B cell (primary cell): ENCODE data around the gene FLRT1. TPM values are rescaled to one million over a fixed set of nuclear protein-coding genes. Genes with fewer than 3 reads are reported as not detected.

Experiments
- ATAC-seq: fragments of 200-7000 bp; cut with Tn5 transposase; one replicate; pipeline ENCODE4 v1.10.0; 2021; ENCODE audit warnings: low read depth, mild to moderate bottlenecking, moderate number of reproducible peaks, moderate library complexity
- CTCF ChIA-PET: fragments of 350-600 bp; sonication (Branson Sonifier 250); formaldehyde crosslinking; loops from one replicate; lab custom pipeline; 2021; ENCODE audit warnings: antibody characterized with exemption, inconsistent platforms; lab: Charles Lee
- POLR2A ChIA-PET: fragments of 350-600 bp; sonication (Branson Sonifier 250); formaldehyde crosslinking; loops from one replicate; lab custom pipeline; 2021; ENCODE audit warnings: antibody characterized with exemption; lab: Charles Lee
- DNase-seq: peaks from one replicate; pipeline ENCODE4 v3.0.0; 2013
- H2AFZ ChIP-seq: 2 replicates; pipeline ENCODE4 v1.6.1; 2012; ENCODE audit warnings: mild to moderate bottlenecking, low read depth, low read length; ENCODE audit not compliant: insufficient read depth, poor library complexity, severe bottlenecking
- H3K27ac ChIP-seq, 2 donors: 1 replicate in 1 of 2; 2 replicates in 1 of 2; pipeline ENCODE4 v1.5.1; 2012 to 2013; ENCODE audit warnings: low read length in 2 of 2, mild to moderate bottlenecking in 2 of 2, moderate library complexity in 1 of 2
- H3K27me3 ChIP-seq, 4 experiments: fragments of 200-600 bp in 1 of 4; sonication (generic) in 1 of 4; replicated peaks in 1 of 4; 1 replicate in 2 of 4; 2 replicates in 2 of 4; pipeline versions ENCODE4 v1.6.1 to v1.7.0; 2013 to 2016; ENCODE audit warnings: low read length in 3 of 4, mild to moderate bottlenecking in 2 of 4, mixed read lengths in 1 of 4, moderate library complexity in 1 of 4; ENCODE audit not compliant: insufficient read depth in 4 of 4, control insufficient read depth in 3 of 4; ENCODE audit errors: control extremely low read depth in 1 of 4
- H3K36me3 ChIP-seq, 2 experiments: replicated peaks in 1 of 2; 1 replicate in 1 of 2; 2 replicates in 1 of 2; pipeline versions ENCODE4 v1.6.1 to v1.7.1; 2013; ENCODE audit warnings: low read length in 1 of 2; ENCODE audit not compliant: insufficient read depth in 2 of 2, control insufficient read depth in 1 of 2; ENCODE audit errors: control extremely low read depth in 1 of 2, extremely low read depth in 1 of 2
- H3K4me1 ChIP-seq, 2 donors: fragments of 200-600 bp in 1 of 2; sonication (generic) in 1 of 2; 1 replicate in 1 of 2; 2 replicates in 1 of 2; pipeline versions ENCODE4 v1.5.1 to v1.6.1; 2013 to 2017; ENCODE audit warnings: low read length in 2 of 2; ENCODE audit not compliant: control insufficient read depth in 2 of 2, insufficient read depth in 2 of 2
- H3K4me2 ChIP-seq: replicated peaks from 2 replicates; pipeline ENCODE3; 2012; ENCODE audit warnings: mild to moderate bottlenecking, low read depth, low read length; ENCODE audit not compliant: poor library complexity, severe bottlenecking
- H3K4me3 ChIP-seq, 5 experiments: fragments of 200-600 bp in 1 of 5; sonication (generic) in 1 of 5; 1 replicate in 3 of 5; 2 replicates in 2 of 5; pipeline versions ENCODE4 v1.5.1 to v1.7.0; 2011 to 2016; ENCODE audit warnings: low read length in 4 of 5, mild to moderate bottlenecking in 4 of 5, low read depth in 2 of 5, control low read depth in 1 of 5, moderate library complexity in 1 of 5; ENCODE audit not compliant: insufficient read depth in 1 of 5; ENCODE audit errors: control extremely low read depth in 1 of 5, extremely low read depth in 1 of 5
- H3K79me2 ChIP-seq: fragments of 200-600 bp; sonication (generic); one replicate; pipeline ENCODE4 v1.6.0; 2016; ENCODE audit warnings: low read length; ENCODE audit not compliant: control insufficient read depth, insufficient read depth
- H3K9ac ChIP-seq: fragments of 200-600 bp; sonication (generic); 2 replicates; pipeline ENCODE4 v1.6.1; 2017; ENCODE audit warnings: mild to moderate bottlenecking, low read length, moderate library complexity
- H3K9me3 ChIP-seq, 3 donors: one replicate each; pipeline versions ENCODE4 v1.6.1 to v1.7.1; 2013; ENCODE audit warnings: low read length in 2 of 3; ENCODE audit not compliant: control insufficient read depth in 2 of 3, insufficient read depth in 1 of 3; ENCODE audit errors: control extremely low read depth in 1 of 3
- H4K20me1 ChIP-seq: 2 replicates; pipeline ENCODE4 v1.6.0; 2012; ENCODE audit warnings: mild to moderate bottlenecking, low read length; ENCODE audit not compliant: insufficient read depth, control insufficient read depth, poor library complexity, severe bottlenecking
- H3K27ac Mint-ChIP-seq: one replicate; pipeline ENCODE4 v1.8.0; 2021; ENCODE audit warnings: mixed read lengths
- H3K27me3 Mint-ChIP-seq: one replicate; pipeline ENCODE4 v1.8.0; 2021; ENCODE audit warnings: mixed read lengths
- H3K4me1 Mint-ChIP-seq: one replicate; pipeline ENCODE4 v1.8.0; 2021; ENCODE audit warnings: mixed read lengths
- H3K4me3 Mint-ChIP-seq: one replicate; pipeline ENCODE4 v1.8.0; 2021; ENCODE audit warnings: mixed read lengths
- H3K9me3 Mint-ChIP-seq: one replicate; pipeline ENCODE4 v1.8.0; 2022; ENCODE audit warnings: mixed read lengths; ENCODE audit not compliant: insufficient read depth
- CTCF ChIP-seq: fragments of 200-600 bp; IDR thresholded peaks from one replicate; pipeline ENCODE4 v1.8.0; 2022; ENCODE audit warnings: antibody characterized with exemption, mild to moderate bottlenecking
- EZH2 ChIP-seq: IDR thresholded peaks from 2 replicates; pipeline ENCODE4 v1.6.1; 2012; ENCODE audit warnings: borderline replicate concordance, low read depth, mild to moderate bottlenecking, moderate library complexity, low read length; ENCODE audit not compliant: insufficient read depth, poor library complexity, severe bottlenecking
- WGBS: methylation state at CpG from one replicate; pipeline ENCODE4 v1.1.5; 2013; ENCODE audit warnings: missing lambda C conversion rate; ENCODE audit not compliant: insufficient coverage; 5-methylcytosine and 5-hydroxymethylcytosine counted together
- intact Hi-C: fragments of 100-400 bp; cut with micrococcal nuclease; formaldehyde crosslinking; loops from one replicate; pipeline ENCODE4 v1.10.0; 2022
- polyA plus RNA-seq: library from polyadenylated mRNA; depleted of rRNA; stranded (reverse); fragments of >200 nt; gene quantifications from 2 replicates; pipeline ENCODE4 v1.2.3, GENCODE V29; 2012
- total RNA-seq, 2 donors: library from RNA; stranded (reverse); fragments of 120-200 nt in 1 of 2; gene quantifications; 1 replicate in 1 of 2; 2 replicates in 1 of 2; pipeline versions ENCODE4 v1.2.3 to v1.2.4, GENCODE V29; 2013 to 2022

The FLRT1 gene
- total and polyA plus RNA-seq, 2 donors (not counting 1 experiment from before 2014, with no cell fraction given): not detected

DNA sequence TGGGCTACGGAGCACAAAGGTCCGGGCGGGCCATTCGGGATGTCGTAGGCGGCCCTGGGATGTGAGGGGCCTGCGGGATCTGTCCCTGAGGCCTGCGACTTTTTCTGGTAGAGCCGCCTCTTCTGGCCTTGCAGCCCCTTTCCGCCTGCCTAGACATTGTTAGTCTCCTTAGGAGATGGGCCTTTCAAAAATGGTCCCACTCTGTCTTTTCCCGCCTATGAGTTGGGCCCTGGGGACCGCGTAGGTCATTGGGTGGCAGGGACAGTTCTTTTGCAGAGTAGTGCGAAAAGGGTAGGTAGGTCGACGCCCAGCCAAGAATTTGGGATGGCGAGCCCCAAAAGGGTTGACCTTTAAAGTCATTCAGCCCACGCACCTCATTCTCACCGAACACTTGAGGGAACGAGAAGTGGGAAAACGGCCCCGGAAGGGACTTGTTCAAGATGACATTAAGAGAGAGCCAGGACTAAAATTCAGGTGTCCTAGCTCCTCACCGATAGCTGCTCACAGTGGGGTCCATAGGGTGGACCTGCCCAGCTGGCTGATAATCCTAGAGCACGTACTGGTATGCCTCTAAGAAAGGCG lies 48.7 kb upstream of the FLRT1 start:
- Mint-ChIP-seq H3K4me1 (peaks cover 37% of the 10 kb centered on the region), H3K4me3 (peak overlapping the region; percentile 78), H3K9me3 (no peaks in the 10 kb centered on the region), H3K27me3 (no peaks in the 10 kb centered on the region), H3K27ac (peak overlapping the region; percentile 67)
- DNase-seq (no peak), ATAC-seq (no peak)
- Histone ChIP-seq H4K20me1 (peaks cover 43% of the 10 kb centered on the region), H3K27ac (peak overlapping the region in 1 of 2 donors; percentile 94), H3K27me3 (no peaks in the 10 kb centered on the region), H3K36me3 (peaks cover 5 to 22% of the 10 kb centered on the region in 2 experiments), H3K9ac (peak overlapping the region; percentile 98), H3K4me3 (peak overlapping the region; percentile 76 to 96 (median 93)), H2AFZ (peak overlapping the region; percentile 87), H3K4me1 (peaks cover 22 to 32% of the 10 kb centered on the region in 2 donors), H3K4me2 (peak overlapping the region; percentile 92), H3K9me3 (no peaks in the 10 kb centered on the region), H3K79me2 (peaks cover 50% of the 10 kb centered on the region)
- intact Hi-C loops: loop anchor here (1.0 to 5.0 kb wide), 6 partner anchors 13 to 305 kb away; partner anchors contain the start of genes COX8A, MARK2, NAA40 and RTN3
- 59% methylated on average over 24 of the region's 25 CpGs for WGBS
- POLR2A ChIA-PET: interaction anchor here (1.0 to 1.3 kb wide), 2 partner anchors 11 to 219 kb away, joined by 3 read pairs; no protein-coding TSS in a partner anchor
- CTCF ChIA-PET: interaction anchor here (1.0 to 1.1 kb wide), 2 partner anchors 13 to 209 kb away, joined by 4 to 5 read pairs; no protein-coding TSS in a partner anchor
- TF ChIP-seq CTCF (no peak), EZH2 (no peak)

GRCh38 chr11:63991558-63991957 lies 44.2 kb upstream of the FLRT1 start:
- ChIA-PET CTCF (interaction anchor here (1.2 to 2.0 kb wide), 2 partner anchors 9 to 46 kb away, joined by 3 to 10 read pairs; no protein-coding TSS in a partner anchor), POLR2A (no interaction called here)
- H3K27me3 ChIP-seq: no peaks in the 10 kb centered on the region
- intact Hi-C loops: no loop called here
- peaks cover 10 to 12% of the 10 kb centered on the region in 2 donors for H3K4me1 ChIP-seq
- no peak overlapping the region for H3K4me3 Mint-ChIP-seq
- no peak for TF ChIP-seq CTCF
- TF ChIP-seq EZH2: no peak
- H3K27me3 Mint-ChIP-seq: no peaks in the 10 kb centered on the region
- no peak for ATAC-seq
- no peaks in the 10 kb centered on the region for H3K9me3 ChIP-seq
- H3K4me1 Mint-ChIP-seq: peaks cover 22% of the 10 kb centered on the region
- no peak overlapping the region for H3K9ac ChIP-seq
- 99% methylated on average over 7 of the region's 10 CpGs for WGBS
- no peaks in the 10 kb centered on the region for H3K9me3 Mint-ChIP-seq
- no peak overlapping the region for H3K4me2 ChIP-seq
- no peak overlapping the region for H3K27ac ChIP-seq
- DNase-seq: no peak
- peaks cover 37% of the 10 kb centered on the region for H3K79me2 ChIP-seq
- H4K20me1 ChIP-seq: peaks cover 72% of the 10 kb centered on the region
- no peak overlapping the region for H3K27ac Mint-ChIP-seq
- no peak overlapping the region for H3K4me3 ChIP-seq
- H2AFZ ChIP-seq: no peak overlapping the region
- H3K36me3 ChIP-seq: peaks cover 5 to 40% of the 10 kb centered on the region in 2 experiments
